Right lobe of liver (tissue), 4 donors: ENCODE data around the gene DEDD.

Experiments used
- CTCF ChIP-seq, 4 donors: fragments of 200-600 bp in 3 of 4; fragments of 450-650 bp in 1 of 4; IDR thresholded peaks; one replicate each; pipeline versions ENCODE4 v1.5.1 to v1.8.0; 2016 to 2022; ENCODE audit warnings: antibody characterized with exemption in 4 of 4, mild to moderate bottlenecking in 2 of 4
- POLR2A ChIP-seq: fragments of 450-650 bp; IDR thresholded peaks from one replicate; pipeline ENCODE4 v1.6.1; 2017; ENCODE audit warnings: antibody characterized with exemption, mild to moderate bottlenecking
- donor health status: DM: no; HTN: no; CAD: no.
- donor health status: DM: no; HTN: no; CAD: no.
- donor health status: DM: no; HTN: yes; CAD: no.

GRCh38 chr1:161090617-161091016 lies 41.9 kb downstream of the DEDD start:
- TF ChIP-seq CTCF (IDR thresholded peaks at IDR 0.05) (no peak), POLR2A (no peak)
